Brain pericyte (primary cell): ENCODE data around the gene PIGBOS1.
"Not testable (repeated sequence)": the region's sequence is repeated elsewhere in the genome, so short reads cannot be mapped to it uniquely, and the experiment has no call there.

Source experiments
- DNase-seq: peaks from one replicate; pipeline ENCODE4 v3.0.0-alpha.2; 2012; ENCODE audit warnings: low read depth, low spot score

PIGBOS1 gene

GRCh38 chr15:55297315-55297714 is 21.6 kb downstream of the PIGBOS1 start:
- DNase-seq: no peak

- DNase-seq: peak; percentile 46
Measured at GRCh38 chr15:55290528-55291057, 28.3 kb downstream of the PIGBOS1 start.

- DNase-seq: no peak
Measured at GRCh38 chr15:55289746-55290527, 29.0 kb downstream of the PIGBOS1 start, which contains the start of gene RAB27A. Gene RAB27A (minus strand): TSS chr15:55289813. CDS start chr15:55234934, 54,879 bp downstream.

- no peak for DNase-seq
Measured at GRCh38 chr15:55289011-55289745, 29.7 kb downstream of the PIGBOS1 start.

GRCh38 chr15:55288006-55288717 is 30.8 kb downstream of the PIGBOS1 start:
- DNase-seq: no peak

GRCh38 chr15:55286442-55287189 is 32.3 kb downstream of the PIGBOS1 start:
- not testable (repeated sequence) for DNase-seq

GRCh38 chr15:55284426-55284825 is 34.5 kb downstream of the PIGBOS1 start:
- no peak for DNase-seq

GRCh38 chr15:55283379-55284147 is 35.4 kb downstream of the PIGBOS1 start:
- no peak for DNase-seq

- no peak for DNase-seq
Measured at GRCh38 chr15:55282284-55282833, 36.6 kb downstream of the PIGBOS1 start.

- no peak for DNase-seq
Measured at GRCh38 chr15:55281517-55282228, 37.2 kb downstream of the PIGBOS1 start.

GRCh38 chr15:55280589-55280988 is 38.3 kb downstream of the PIGBOS1 start:
- not testable (repeated sequence) for DNase-seq

- DNase-seq: peak; percentile 37
Measured at GRCh38 chr15:55279746-55280351, 39.1 kb downstream of the PIGBOS1 start.

GRCh38 chr15:55279100-55279745 is 39.7 kb downstream of the PIGBOS1 start:
- no peak for DNase-seq

- DNase-seq: no peak
Measured at GRCh38 chr15:55277715-55278114, 41.2 kb downstream of the PIGBOS1 start.

GRCh38 chr15:55277116-55277564 is 41.8 kb downstream of the PIGBOS1 start:
- DNase-seq: no peak

- DNase-seq: no peak
Measured at GRCh38 chr15:55276324-55276723, 42.6 kb downstream of the PIGBOS1 start.

GRCh38 chr15:55270291-55270690 is 48.6 kb downstream of the PIGBOS1 start:
- DNase-seq: no peak

GRCh38 chr15:55268176-55268695 is 50.7 kb downstream of the PIGBOS1 start:
- DNase-seq: no peak
